AG04449 (cell line): Measurements from ENCODE around the gene CSTF3.

Source experiments
- CTCF ChIA-PET: fragments of 350-600 bp; formaldehyde crosslinking; extraction: SDS; loops from one replicate; lab custom pipeline; 2021; ENCODE audit warnings: antibody characterized with exemption; lab: Yijun Ruan, JAX
- POLR2A ChIA-PET: fragments of 400-600, 350-600 bp; formaldehyde crosslinking; extraction: SDS; loops from one replicate; lab custom pipeline; 2020; ENCODE audit warnings: antibody characterized with exemption, inconsistent platforms; lab: Yijun Ruan, JAX
- DNase-seq: peaks from one replicate; pipeline ENCODE4 v3.0.0-alpha.2; 2010; ENCODE audit warnings: low read depth, low spot score
- H3K4me3 ChIP-seq: 2 replicates; pipeline ENCODE4 v1.5.1; 2011; ENCODE audit warnings: low read depth, mild to moderate bottlenecking, control low read depth, low read length
- TF ChIP-seq, protein P1 (sequence below): IDR thresholded peaks from one replicate; pipeline ENCODE4 v1.5.1; 2011; ENCODE audit warnings: mild to moderate bottlenecking, moderate library complexity, low read length, control low read depth, inconsistent platforms; ENCODE audit not compliant: insufficient read depth; ENCODE audit errors: missing control alignments

Gene CSTF3

DNA sequence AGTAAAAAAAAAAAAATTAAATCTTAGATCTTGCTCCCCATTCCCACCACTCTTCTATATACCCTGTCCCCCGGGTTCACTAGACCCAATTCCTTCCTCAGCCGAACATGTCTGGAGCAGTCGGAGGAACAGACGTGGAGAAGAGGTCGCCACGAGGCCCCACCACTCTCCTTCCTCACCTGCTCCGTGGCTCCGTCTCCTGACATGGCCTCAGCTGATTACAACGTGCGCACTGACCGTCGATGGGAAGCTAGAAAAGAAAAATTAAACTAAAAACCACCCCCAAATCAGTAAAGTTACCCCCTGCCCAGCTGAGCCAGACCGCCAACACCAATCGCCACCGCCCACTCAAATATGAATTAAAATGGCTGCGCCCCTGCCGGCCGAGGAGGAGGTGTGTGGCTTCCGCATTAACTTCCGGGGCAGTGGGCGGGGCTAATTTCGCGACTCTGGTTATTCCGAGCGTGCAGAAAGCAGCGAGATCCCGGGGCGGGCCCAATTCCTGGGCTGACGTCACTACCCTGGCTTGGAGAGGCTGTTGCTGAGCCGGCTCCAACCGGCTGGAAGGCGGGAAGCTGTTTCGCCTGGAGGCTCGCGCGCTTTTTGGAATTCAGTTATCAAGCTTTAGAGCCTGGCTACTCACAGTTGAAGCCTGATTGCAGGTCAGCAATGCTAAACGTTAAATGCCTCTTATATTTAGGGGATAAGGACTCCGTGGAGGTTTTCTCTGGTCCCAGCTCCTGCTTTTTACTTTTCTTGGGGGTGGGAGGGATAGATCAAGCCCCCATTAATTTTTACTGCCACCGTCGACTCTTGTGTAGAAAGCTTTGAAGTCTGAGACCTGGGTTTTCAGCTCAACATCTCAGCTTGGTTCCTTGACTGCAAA, at the start of gene CSTF3:
Gene CSTF3 (minus strand): TSS at position 361 of the 886 bp plus-strand sequence. CDS start 155 bp downstream, at position 206.
- CTCF ChIA-PET, result interaction anchor here (0.7 to 3.9 kb wide), 11 partner anchors 9 to 527 kb away, joined by 3 to 20 read pairs (median 3); no protein-coding TSS in a partner anchor
- POLR2A ChIA-PET, result interaction anchor here (0.6 to 0.9 kb wide), 4 partner anchors 30 to 529 kb away, joined by 3 read pairs; no protein-coding TSS in a partner anchor
- peak within 1 kb of the TSS; percentile 96 for H3K4me3 ChIP-seq
- DNase-seq, result peak; percentile 80
- TF ChIP-seq, protein P1, sequence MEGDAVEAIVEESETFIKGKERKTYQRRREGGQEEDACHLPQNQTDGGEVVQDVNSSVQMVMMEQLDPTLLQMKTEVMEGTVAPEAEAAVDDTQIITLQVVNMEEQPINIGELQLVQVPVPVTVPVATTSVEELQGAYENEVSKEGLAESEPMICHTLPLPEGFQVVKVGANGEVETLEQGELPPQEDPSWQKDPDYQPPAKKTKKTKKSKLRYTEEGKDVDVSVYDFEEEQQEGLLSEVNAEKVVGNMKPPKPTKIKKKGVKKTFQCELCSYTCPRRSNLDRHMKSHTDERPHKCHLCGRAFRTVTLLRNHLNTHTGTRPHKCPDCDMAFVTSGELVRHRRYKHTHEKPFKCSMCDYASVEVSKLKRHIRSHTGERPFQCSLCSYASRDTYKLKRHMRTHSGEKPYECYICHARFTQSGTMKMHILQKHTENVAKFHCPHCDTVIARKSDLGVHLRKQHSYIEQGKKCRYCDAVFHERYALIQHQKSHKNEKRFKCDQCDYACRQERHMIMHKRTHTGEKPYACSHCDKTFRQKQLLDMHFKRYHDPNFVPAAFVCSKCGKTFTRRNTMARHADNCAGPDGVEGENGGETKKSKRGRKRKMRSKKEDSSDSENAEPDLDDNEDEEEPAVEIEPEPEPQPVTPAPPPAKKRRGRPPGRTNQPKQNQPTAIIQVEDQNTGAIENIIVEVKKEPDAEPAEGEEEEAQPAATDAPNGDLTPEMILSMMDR, result peak; percentile 50

GRCh38 chr11:33208150-33208549, 46.9 kb upstream of the CSTF3 start:
- TF ChIP-seq, protein P1, result no peak
- ChIA-PET POLR2A (interaction anchor here (0.6 kb wide), 1 partner anchor 10 kb away, joined by 3 read pairs; no protein-coding TSS in a partner anchor), CTCF (interaction anchor here (1.0 to 1.2 kb wide), 2 partner anchors 30 to 42 kb away, joined by 4 to 5 read pairs; no protein-coding TSS in a partner anchor)
- DNase-seq, result no peak
- H3K4me3 ChIP-seq, result no peak overlapping the region

DNA sequence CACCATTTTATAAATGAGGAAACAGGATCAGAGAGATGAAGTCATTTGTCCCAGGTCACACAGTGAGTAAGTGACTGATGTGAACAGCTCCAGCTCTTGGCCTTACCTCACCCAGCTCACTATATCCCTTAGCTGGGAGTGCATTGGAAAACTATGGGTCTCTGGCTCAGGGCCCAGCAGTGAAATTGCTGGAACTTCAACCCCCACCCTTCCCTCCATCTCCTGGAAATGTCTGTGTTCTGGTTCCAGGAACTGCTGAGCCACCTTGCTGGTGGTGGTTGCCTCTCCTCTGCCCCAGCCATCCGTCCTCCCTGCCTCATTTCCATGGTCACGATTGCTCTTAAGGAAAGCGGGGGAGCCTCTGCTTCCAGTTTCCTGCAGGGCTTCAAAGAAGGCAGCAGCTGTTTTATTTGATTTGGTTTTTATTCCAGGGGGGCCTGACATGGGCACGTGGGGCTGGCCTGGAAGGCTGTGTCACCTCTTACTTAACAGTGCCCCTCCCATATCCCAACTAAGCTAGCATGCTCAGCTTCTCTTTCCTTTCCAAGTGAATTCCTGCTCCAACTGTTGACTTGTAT, 46.2 kb upstream of the CSTF3 start:
- no peak for DNase-seq
- TF ChIP-seq, protein P1, result no peak
- ChIA-PET CTCF (interaction anchor here (0.9 to 1.2 kb wide), 3 partner anchors 30 to 123 kb away, joined by 3 to 5 read pairs (median 4); no protein-coding TSS in a partner anchor), POLR2A (no interaction called here)
- H3K4me3 ChIP-seq, result no peak overlapping the region

- ChIA-PET CTCF (no interaction called here), POLR2A (no interaction called here)
- TF ChIP-seq, protein P1, result no peak
- H3K4me3 ChIP-seq, result no peak overlapping the region
- no peak for DNase-seq
Measured at GRCh38 chr11:33197915-33198727, 36.8 kb upstream of the CSTF3 start.

- TF ChIP-seq, protein P1, result no peak
- ChIA-PET CTCF (interaction anchor here (0.5 to 1.0 kb wide), 2 partner anchors 29 to 52 kb away, joined by 3 read pairs; no protein-coding TSS in a partner anchor), POLR2A (no interaction called here)
- DNase-seq, result no peak
- no peak overlapping the region for H3K4me3 ChIP-seq
Measured at GRCh38 chr11:33195462-33196173, 34.3 kb upstream of the CSTF3 start.
